Lower leg skin (tissue), 3 donors: ENCODE results near the gene UBL4B.

Experiments
- CTCF ChIP-seq, 3 donors: fragments of 450-650 bp; IDR thresholded peaks; one replicate each; pipeline ENCODE4 v1.5.1; 2016; ENCODE audit warnings: antibody characterized with exemption in 3 of 3, mild to moderate bottlenecking in 3 of 3, moderate library complexity in 2 of 3
- POLR2A ChIP-seq, 2 donors: fragments of 450-650 bp; IDR thresholded peaks; one replicate each; pipeline ENCODE4 v1.6.1; 2016 to 2017; ENCODE audit warnings: antibody characterized with exemption in 2 of 2, mild to moderate bottlenecking in 1 of 2, moderate library complexity in 1 of 2

GRCh38 chr1:110159168-110159567 is 46.9 kb downstream of the UBL4B start:
- no peak for TF ChIP-seq CTCF (IDR thresholded peaks at IDR 0.05)
- no peak for TF ChIP-seq POLR2A (IDR thresholded peaks at IDR 0.05)
